Nephron (organoid): Measurements from ENCODE around the gene PSMA6.
A peak's percentile ranks its signal among the peaks of the same experiment; 100 is the strongest.

ENCODE experiments used
- H3K27ac Mint-ChIP-seq, 3 experiments: 2 replicates each; pipeline ENCODE4 v1.8.0; 2020; ENCODE audit warnings: mixed read lengths in 3 of 3, mild to moderate bottlenecking in 2 of 3, moderate library complexity in 1 of 3
- H3K27me3 Mint-ChIP-seq: 2 replicates; pipeline ENCODE4 v1.8.0; 2021; ENCODE audit warnings: low read depth, mild to moderate bottlenecking, moderate library complexity, mixed read lengths
- H3K36me3 Mint-ChIP-seq: 2 replicates; pipeline ENCODE4 v1.8.0; 2020; ENCODE audit warnings: low read depth, mixed read lengths
- H3K4me1 Mint-ChIP-seq: 2 replicates; pipeline ENCODE4 v1.8.0; 2020; ENCODE audit warnings: mixed read lengths
- H3K4me3 Mint-ChIP-seq, 3 experiments: 2 replicates each; pipeline ENCODE4 v1.8.0; 2020; ENCODE audit warnings: mild to moderate bottlenecking in 3 of 3, mixed read lengths in 3 of 3, moderate library complexity in 2 of 3
- H3K9me3 Mint-ChIP-seq: 2 replicates; pipeline ENCODE4 v1.8.0; 2020; ENCODE audit warnings: mixed read lengths
- CTCF ChIP-seq, 3 experiments: fragments of 200-600 bp; sonication (generic); IDR thresholded peaks; one replicate each; pipeline ENCODE4 v1.5.0; 2021; ENCODE audit warnings: antibody characterized with exemption in 3 of 3; ENCODE audit not compliant: unreplicated experiment in 3 of 3

Gene PSMA6

GRCh38 chr14:35336494-35337268, 44.5 kb downstream of the PSMA6 start:
- H3K4me3 Mint-ChIP-seq, result peak overlapping the region; percentile 33 to 72 (median 49)
- no peaks in the 10 kb centered on the region for H3K9me3 Mint-ChIP-seq
- no peak for TF ChIP-seq CTCF (IDR thresholded peaks at IDR 0.05; ENCODE audit: unreplicated experiment in 3 of 3)
- H3K27me3 Mint-ChIP-seq, result no peaks in the 10 kb centered on the region
- peak overlapping the region; percentile 97 to 99 (median 97) for H3K27ac Mint-ChIP-seq
- no peaks in the 10 kb centered on the region for H3K36me3 Mint-ChIP-seq
- peaks cover 48% of the 10 kb centered on the region for H3K4me1 Mint-ChIP-seq

GRCh38 chr14:35337269-35338255, 45.4 kb downstream of the PSMA6 start:
- Mint-ChIP-seq H3K9me3 (no peaks in the 10 kb centered on the region), H3K27ac (peak overlapping the region; percentile 97 to 99 (median 97))

GRCh38 chr14:35338731-35339405, 46.7 kb downstream of the PSMA6 start:
- Mint-ChIP-seq H3K4me3 (no peak overlapping the region), H3K27me3 (no peaks in the 10 kb centered on the region), H3K27ac (peak overlapping the region; percentile 40 to 77 (median 58)), H3K9me3 (no peaks in the 10 kb centered on the region), H3K36me3 (no peaks in the 10 kb centered on the region), H3K4me1 (peaks cover 40% of the 10 kb centered on the region)
- TF ChIP-seq CTCF (IDR thresholded peaks at IDR 0.05; ENCODE audit: unreplicated experiment in 3 of 3), result no peak

More at GRCh38 chr14:35337269-35338255, 45.4 kb downstream of the PSMA6 start:
- H3K27me3 Mint-ChIP-seq, result no peaks in the 10 kb centered on the region
- H3K36me3 Mint-ChIP-seq, result no peaks in the 10 kb centered on the region
- H3K4me1 Mint-ChIP-seq, result peaks cover 46% of the 10 kb centered on the region
- TF ChIP-seq CTCF (IDR thresholded peaks at IDR 0.05; ENCODE audit: unreplicated experiment in 3 of 3), result no peak
- H3K4me3 Mint-ChIP-seq, result peak overlapping the region in 2 of 3 experiments; percentile 29 to 33

GRCh38 chr14:35339761-35340406, 47.7 kb downstream of the PSMA6 start:
- peak overlapping the region; percentile 40 to 77 (median 58) for H3K27ac Mint-ChIP-seq
- H3K4me3 Mint-ChIP-seq, result no peak overlapping the region
- no peaks in the 10 kb centered on the region for H3K9me3 Mint-ChIP-seq
- H3K27me3 Mint-ChIP-seq, result no peaks in the 10 kb centered on the region
- TF ChIP-seq CTCF (IDR thresholded peaks at IDR 0.05; ENCODE audit: unreplicated experiment in 3 of 3), result no peak
- H3K4me1 Mint-ChIP-seq, result peaks cover 40% of the 10 kb centered on the region
- H3K36me3 Mint-ChIP-seq, result no peaks in the 10 kb centered on the region

GRCh38 chr14:35340616-35341453, 48.7 kb downstream of the PSMA6 start:
- no peaks in the 10 kb centered on the region for H3K36me3 Mint-ChIP-seq

More at GRCh38 chr14:35340616-35341453, 48.7 kb downstream of the PSMA6 start:
- H3K4me1 Mint-ChIP-seq, result peaks cover 34% of the 10 kb centered on the region
- peak overlapping the region; percentile 89 to 96 (median 90) for H3K27ac Mint-ChIP-seq
- no peaks in the 10 kb centered on the region for H3K9me3 Mint-ChIP-seq
- no peak for TF ChIP-seq CTCF (IDR thresholded peaks at IDR 0.05; ENCODE audit: unreplicated experiment in 3 of 3)
- no peaks in the 10 kb centered on the region for H3K27me3 Mint-ChIP-seq
- H3K4me3 Mint-ChIP-seq, result no peak overlapping the region
